B cell (primary cell): ENCODE measurements around the gene RIN3. TPM values are rescaled to one million over a fixed set of nuclear protein-coding genes. Genes with fewer than 3 reads are reported as not detected.

Source experiments
- ATAC-seq: fragments of 200-7000 bp; cut with Tn5 transposase; one replicate; pipeline ENCODE4 v1.10.0; 2021; ENCODE audit warnings: low read depth, mild to moderate bottlenecking, moderate number of reproducible peaks, moderate library complexity
- CTCF ChIA-PET: fragments of 350-600 bp; sonication (Branson Sonifier 250); formaldehyde crosslinking; loops from one replicate; lab custom pipeline; 2021; ENCODE audit warnings: antibody characterized with exemption, inconsistent platforms; lab: Charles Lee
- POLR2A ChIA-PET: fragments of 350-600 bp; sonication (Branson Sonifier 250); formaldehyde crosslinking; loops from one replicate; lab custom pipeline; 2021; ENCODE audit warnings: antibody characterized with exemption; lab: Charles Lee
- DNase-seq: peaks from one replicate; pipeline ENCODE4 v3.0.0; 2013
- H2AFZ ChIP-seq: 2 replicates; pipeline ENCODE4 v1.6.1; 2012; ENCODE audit warnings: mild to moderate bottlenecking, low read depth, low read length; ENCODE audit not compliant: insufficient read depth, poor library complexity, severe bottlenecking
- H3K27ac ChIP-seq, 2 donors: 1 replicate in 1 of 2; 2 replicates in 1 of 2; pipeline ENCODE4 v1.5.1; 2012 to 2013; ENCODE audit warnings: low read length in 2 of 2, mild to moderate bottlenecking in 2 of 2, moderate library complexity in 1 of 2
- H3K27me3 ChIP-seq, 4 experiments: fragments of 200-600 bp in 1 of 4; sonication (generic) in 1 of 4; replicated peaks in 1 of 4; 1 replicate in 2 of 4; 2 replicates in 2 of 4; pipeline versions ENCODE4 v1.6.1 to v1.7.0; 2013 to 2016; ENCODE audit warnings: low read length in 3 of 4, mild to moderate bottlenecking in 2 of 4, mixed read lengths in 1 of 4, moderate library complexity in 1 of 4; ENCODE audit not compliant: insufficient read depth in 4 of 4, control insufficient read depth in 3 of 4; ENCODE audit errors: control extremely low read depth in 1 of 4
- H3K36me3 ChIP-seq, 2 experiments: replicated peaks in 1 of 2; 1 replicate in 1 of 2; 2 replicates in 1 of 2; pipeline versions ENCODE4 v1.6.1 to v1.7.1; 2013; ENCODE audit warnings: low read length in 1 of 2; ENCODE audit not compliant: insufficient read depth in 2 of 2, control insufficient read depth in 1 of 2; ENCODE audit errors: control extremely low read depth in 1 of 2, extremely low read depth in 1 of 2
- H3K4me1 ChIP-seq, 2 donors: fragments of 200-600 bp in 1 of 2; sonication (generic) in 1 of 2; 1 replicate in 1 of 2; 2 replicates in 1 of 2; pipeline versions ENCODE4 v1.5.1 to v1.6.1; 2013 to 2017; ENCODE audit warnings: low read length in 2 of 2; ENCODE audit not compliant: control insufficient read depth in 2 of 2, insufficient read depth in 2 of 2
- H3K4me2 ChIP-seq: replicated peaks from 2 replicates; pipeline ENCODE3; 2012; ENCODE audit warnings: mild to moderate bottlenecking, low read depth, low read length; ENCODE audit not compliant: poor library complexity, severe bottlenecking
- H3K4me3 ChIP-seq, 5 experiments: fragments of 200-600 bp in 1 of 5; sonication (generic) in 1 of 5; 1 replicate in 3 of 5; 2 replicates in 2 of 5; pipeline versions ENCODE4 v1.5.1 to v1.7.0; 2011 to 2016; ENCODE audit warnings: low read length in 4 of 5, mild to moderate bottlenecking in 4 of 5, low read depth in 2 of 5, control low read depth in 1 of 5, moderate library complexity in 1 of 5; ENCODE audit not compliant: insufficient read depth in 1 of 5; ENCODE audit errors: control extremely low read depth in 1 of 5, extremely low read depth in 1 of 5
- H3K79me2 ChIP-seq: fragments of 200-600 bp; sonication (generic); one replicate; pipeline ENCODE4 v1.6.0; 2016; ENCODE audit warnings: low read length; ENCODE audit not compliant: control insufficient read depth, insufficient read depth
- H3K9ac ChIP-seq: fragments of 200-600 bp; sonication (generic); 2 replicates; pipeline ENCODE4 v1.6.1; 2017; ENCODE audit warnings: mild to moderate bottlenecking, low read length, moderate library complexity
- H3K9me3 ChIP-seq, 3 donors: one replicate each; pipeline versions ENCODE4 v1.6.1 to v1.7.1; 2013; ENCODE audit warnings: low read length in 2 of 3; ENCODE audit not compliant: control insufficient read depth in 2 of 3, insufficient read depth in 1 of 3; ENCODE audit errors: control extremely low read depth in 1 of 3
- H4K20me1 ChIP-seq: 2 replicates; pipeline ENCODE4 v1.6.0; 2012; ENCODE audit warnings: mild to moderate bottlenecking, low read length; ENCODE audit not compliant: insufficient read depth, control insufficient read depth, poor library complexity, severe bottlenecking
- H3K27ac Mint-ChIP-seq: one replicate; pipeline ENCODE4 v1.8.0; 2021; ENCODE audit warnings: mixed read lengths
- H3K27me3 Mint-ChIP-seq: one replicate; pipeline ENCODE4 v1.8.0; 2021; ENCODE audit warnings: mixed read lengths
- H3K4me1 Mint-ChIP-seq: one replicate; pipeline ENCODE4 v1.8.0; 2021; ENCODE audit warnings: mixed read lengths
- H3K4me3 Mint-ChIP-seq: one replicate; pipeline ENCODE4 v1.8.0; 2021; ENCODE audit warnings: mixed read lengths
- H3K9me3 Mint-ChIP-seq: one replicate; pipeline ENCODE4 v1.8.0; 2022; ENCODE audit warnings: mixed read lengths; ENCODE audit not compliant: insufficient read depth
- CTCF ChIP-seq: fragments of 200-600 bp; IDR thresholded peaks from one replicate; pipeline ENCODE4 v1.8.0; 2022; ENCODE audit warnings: antibody characterized with exemption, mild to moderate bottlenecking
- EZH2 ChIP-seq: IDR thresholded peaks from 2 replicates; pipeline ENCODE4 v1.6.1; 2012; ENCODE audit warnings: borderline replicate concordance, low read depth, mild to moderate bottlenecking, moderate library complexity, low read length; ENCODE audit not compliant: insufficient read depth, poor library complexity, severe bottlenecking
- WGBS: methylation state at CpG from one replicate; pipeline ENCODE4 v1.1.5; 2013; ENCODE audit warnings: missing lambda C conversion rate; ENCODE audit not compliant: insufficient coverage; 5-methylcytosine and 5-hydroxymethylcytosine counted together
- intact Hi-C: fragments of 100-400 bp; cut with micrococcal nuclease; formaldehyde crosslinking; loops from one replicate; pipeline ENCODE4 v1.10.0; 2022
- polyA plus RNA-seq: library from polyadenylated mRNA; depleted of rRNA; stranded (reverse); fragments of >200 nt; gene quantifications from 2 replicates; pipeline ENCODE4 v1.2.3, GENCODE V29; 2012
- total RNA-seq, 2 donors: library from RNA; stranded (reverse); fragments of 120-200 nt in 1 of 2; gene quantifications; 1 replicate in 1 of 2; 2 replicates in 1 of 2; pipeline versions ENCODE4 v1.2.3 to v1.2.4, GENCODE V29; 2013 to 2022

Gene RIN3
- total and polyA plus RNA-seq, 2 donors (not counting 1 experiment from before 2014, with no cell fraction given): 62.1 to 123 TPM

- DNase-seq (peak; percentile 57), ATAC-seq (peak; percentile 28)
- Histone ChIP-seq H3K4me2 (peak overlapping the region; percentile 93), H3K79me2 (peaks cover 52% of the 10 kb centered on the region), H3K4me3 (peak overlapping the region; percentile 79 to 91 (median 83)), H3K9me3 (no peaks in the 10 kb centered on the region), H4K20me1 (peaks cover 29% of the 10 kb centered on the region), H2AFZ (peak overlapping the region; percentile 46), H3K36me3 (peaks cover 0 to 15% of the 10 kb centered on the region in 2 experiments), H3K27ac (peak overlapping the region; percentile 82 to 92), H3K27me3 (no peaks in the 10 kb centered on the region), H3K9ac (peak overlapping the region; percentile 89), H3K4me1 (peaks cover 51 to 85% of the 10 kb centered on the region in 2 donors)
- intact Hi-C loops: loop anchor here (1.0 to 5.0 kb wide), 8 partner anchors 13 to 85 kb away; no protein-coding TSS in a partner anchor
- WGBS: 2% methylated on average over 24 of the region's 27 CpGs
- H3K27ac Mint-ChIP-seq: peak overlapping the region; percentile 97
- H3K27me3 Mint-ChIP-seq: no peaks in the 10 kb centered on the region
- no peak for TF ChIP-seq EZH2
- H3K4me3 Mint-ChIP-seq: peak overlapping the region; percentile 100
- H3K9me3 Mint-ChIP-seq: no peaks in the 10 kb centered on the region
- ChIA-PET CTCF (interaction anchor here (0.8 to 4.9 kb wide), 15 partner anchors 15 to 102 kb away, joined by 3 to 68 read pairs (median 4); no protein-coding TSS in a partner anchor), POLR2A (interaction anchor here (0.6 to 4.1 kb wide), 9 partner anchors 8 to 140 kb away, joined by 3 to 31 read pairs (median 7); no protein-coding TSS in a partner anchor)
- H3K4me1 Mint-ChIP-seq: peaks cover 71% of the 10 kb centered on the region
Observed at GRCh38 chr14:92651758-92652406, 138.3 kb downstream of the RIN3 start.

- POLR2A ChIA-PET: interaction anchor here (0.6 to 4.1 kb wide), 7 partner anchors 13 to 109 kb away, joined by 3 to 31 read pairs (median 15); no protein-coding TSS in a partner anchor
- no peaks in the 10 kb centered on the region for H3K27me3 Mint-ChIP-seq
- peak overlapping the region; percentile 89 for H3K9ac ChIP-seq
- CTCF ChIA-PET: interaction anchor here (0.8 to 4.9 kb wide), 14 partner anchors 14 to 130 kb away, joined by 3 to 68 read pairs (median 6); no protein-coding TSS in a partner anchor
- H3K9me3 Mint-ChIP-seq: no peaks in the 10 kb centered on the region
- H4K20me1 ChIP-seq: peaks cover 36% of the 10 kb centered on the region
- intact Hi-C loops: loop anchor here (5.0 kb wide), 1 partner anchor 85 kb away; no protein-coding TSS in a partner anchor
- H3K9me3 ChIP-seq: no peaks in the 10 kb centered on the region
- H3K4me2 ChIP-seq: peak overlapping the region; percentile 93
- no peak for ATAC-seq
- DNase-seq: peak; percentile 44
- H3K27ac ChIP-seq: peak overlapping the region; percentile 82 to 92
- H3K27me3 ChIP-seq: no peaks in the 10 kb centered on the region
- peak overlapping the region; percentile 30 for H2AFZ ChIP-seq
- TF ChIP-seq EZH2 (no peak), CTCF (no peak)
- peak overlapping the region; percentile 100 for H3K4me3 Mint-ChIP-seq
- peaks cover 51 to 85% of the 10 kb centered on the region in 2 donors for H3K4me1 ChIP-seq
- H3K36me3 ChIP-seq: peaks cover 0 to 17% of the 10 kb centered on the region in 2 experiments
- H3K79me2 ChIP-seq: peaks cover 58% of the 10 kb centered on the region
- peaks cover 71% of the 10 kb centered on the region for H3K4me1 Mint-ChIP-seq
- peak overlapping the region; percentile 97 for H3K27ac Mint-ChIP-seq
- H3K4me3 ChIP-seq: peak overlapping the region; percentile 79 to 91 (median 83)
- WGBS: 12% methylated on average over 25 of the region's 26 CpGs
Observed at GRCh38 chr14:92652413-92653151, 139.0 kb downstream of the RIN3 start.
